GM21381 (cell line): Measurements from ENCODE around the gene TNFSF15.
"Not testable (repeated sequence)": the region's sequence is repeated elsewhere in the genome, so short reads cannot be mapped to it uniquely, and the experiment has no call there.

ENCODE experiments used
- ATAC-seq: cut with Tn5 transposase; IDR thresholded peaks from one replicate; pipeline ENCODE4 v1.9.1; 2021; ENCODE audit warnings: mild to moderate bottlenecking, moderate library complexity; ENCODE audit not compliant: unreplicated experiment

TNFSF15 gene

GRCh38 chr9:114757984-114758383 is 47.9 kb downstream of the TNFSF15 start:
- ATAC-seq: no peak

GRCh38 chr9:114757395-114757794 is 48.4 kb downstream of the TNFSF15 start:
- ATAC-seq: no peak

- no peak for ATAC-seq
Measured at GRCh38 chr9:114756920-114757319, 48.9 kb downstream of the TNFSF15 start.

GRCh38 chr9:114754581-114754980 is 51.3 kb downstream of the TNFSF15 start:
- peak; percentile 55 for ATAC-seq

GRCh38 chr9:114746591-114747346 is 59.1 kb downstream of the TNFSF15 start:
- ATAC-seq: no peak

DNA sequence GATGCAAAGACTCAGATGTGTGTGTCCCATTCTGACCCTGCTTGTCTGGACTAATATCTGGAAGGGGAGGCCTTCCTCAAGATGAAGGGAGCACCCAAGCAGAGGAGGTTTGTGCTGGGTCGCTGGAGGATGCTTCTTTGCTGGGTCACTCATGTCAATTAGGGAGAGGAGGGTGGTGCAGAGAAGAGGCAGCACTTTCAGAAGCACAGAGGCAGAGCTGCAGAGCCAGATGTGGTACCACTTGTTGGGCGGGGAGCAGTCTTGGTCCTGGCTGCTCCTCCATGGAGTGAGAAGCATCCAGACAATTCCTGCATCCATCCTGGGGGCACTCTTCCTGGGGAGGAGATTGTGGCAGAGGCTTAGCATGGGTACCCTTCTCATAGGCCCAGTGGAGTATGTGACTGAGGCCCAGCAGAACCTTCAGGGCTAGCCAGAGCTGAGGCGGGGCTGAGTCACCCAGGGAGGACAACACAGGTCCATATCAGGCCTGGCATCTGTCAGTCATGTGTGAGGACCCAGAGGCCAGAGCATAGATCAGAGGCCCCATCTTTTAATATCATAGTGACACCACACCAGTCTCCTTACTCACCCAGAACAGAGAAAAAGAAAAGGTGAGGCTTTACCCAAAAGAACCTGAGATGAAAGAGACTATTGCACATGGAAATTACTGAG is 59.8 kb downstream of the TNFSF15 start:
- ATAC-seq: no peak

GRCh38 chr9:114745108-114745848 is 60.6 kb downstream of the TNFSF15 start:
- ATAC-seq: no peak

DNA sequence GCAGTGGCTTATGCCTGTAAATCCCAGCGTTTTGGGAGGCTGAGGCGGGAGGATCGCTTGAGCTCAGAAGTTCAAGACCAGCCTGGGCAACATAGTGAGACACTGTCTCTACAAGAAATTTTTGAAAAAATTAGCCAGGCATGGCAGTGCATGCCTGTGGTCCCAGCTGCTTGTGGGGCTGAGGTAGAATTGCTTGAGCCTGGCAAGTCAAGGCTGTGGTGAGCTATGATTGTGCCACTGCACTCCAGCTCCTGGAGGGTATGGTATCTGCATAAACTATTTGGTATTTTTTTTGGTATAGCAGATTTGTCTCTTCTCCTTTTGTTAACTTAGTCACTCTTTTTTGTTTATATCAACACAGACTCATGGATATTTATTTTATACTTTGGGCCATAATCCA is 62.4 kb downstream of the TNFSF15 start:
- no peak for ATAC-seq

DNA sequence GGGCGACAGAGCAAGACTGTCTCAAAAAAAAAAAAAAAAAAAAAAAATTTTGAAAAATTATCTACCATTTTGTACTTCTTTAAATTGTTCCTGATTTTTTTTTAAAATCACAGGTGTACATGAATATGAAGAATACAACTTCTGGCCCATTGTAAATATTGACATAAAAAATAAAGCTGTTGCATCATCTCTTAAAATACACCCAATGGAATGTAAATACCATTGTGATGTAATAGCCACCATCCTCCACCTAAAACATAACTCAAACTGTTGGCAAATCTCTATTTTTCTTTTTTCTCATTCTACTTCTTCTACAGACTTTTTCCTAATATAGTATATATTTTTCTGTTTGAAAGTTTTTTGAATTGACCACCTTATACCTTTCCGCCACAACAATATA is 62.9 kb downstream of the TNFSF15 start:
- no peak for ATAC-seq

- not testable (repeated sequence) for ATAC-seq
Measured at GRCh38 chr9:114741521-114741920, 64.3 kb downstream of the TNFSF15 start.

GRCh38 chr9:114738581-114739316 is 67.1 kb downstream of the TNFSF15 start:
- ATAC-seq: peak; percentile 65

GRCh38 chr9:114737847-114738246 is 68.0 kb downstream of the TNFSF15 start:
- no peak for ATAC-seq

DNA sequence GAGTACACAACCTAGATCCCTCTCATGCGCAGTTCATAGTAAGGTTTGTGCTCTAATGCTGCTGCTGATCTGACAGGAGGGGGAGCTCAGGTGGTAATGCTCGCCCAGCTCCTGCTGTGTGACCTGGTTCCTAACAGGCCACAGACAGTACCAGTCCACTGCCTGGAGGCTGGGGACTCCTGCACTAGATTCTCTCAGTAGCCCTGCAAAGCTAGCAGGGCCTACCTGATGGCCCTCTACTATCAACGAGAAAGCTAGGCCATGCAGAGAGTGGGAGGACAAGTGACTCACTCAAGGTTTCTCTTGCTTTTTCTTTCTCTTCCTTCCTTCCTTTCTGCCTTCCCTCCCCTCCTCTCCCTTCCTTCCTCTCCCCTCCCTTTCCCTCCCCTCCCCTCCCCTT is 68.7 kb downstream of the TNFSF15 start:
- ATAC-seq: no peak

GRCh38 chr9:114735704-114736103 is 70.1 kb downstream of the TNFSF15 start:
- no peak for ATAC-seq

GRCh38 chr9:114735139-114735538 is 70.7 kb downstream of the TNFSF15 start:
- not testable (repeated sequence) for ATAC-seq
